Spleen (tissue), 11 donors: ENCODE data around the gene P4HB. TPM values are rescaled to one million over a fixed set of nuclear protein-coding genes. Genes with fewer than 3 reads are reported as not detected.

Experiments
- DNase-seq: peaks from one replicate; pipeline ENCODE4 v3.0.0-alpha.2; 2020
- H3K27ac ChIP-seq, 8 donors: fragments of 200-600 bp; sonication (generic) in 7 of 8; 1 replicate in 4 of 8; 2 replicates in 4 of 8; pipeline versions ENCODE4 v1.5.0 to v1.8.0; 2016 to 2021; ENCODE audit warnings: inconsistent platforms in 4 of 8, mild to moderate bottlenecking in 4 of 8, moderate library complexity in 1 of 8
- H3K27me3 ChIP-seq, 7 donors: fragments of 200-600 bp; sonication (generic) in 6 of 7; replicated peaks in 1 of 7; 1 replicate in 4 of 7; 2 replicates in 3 of 7; pipeline versions ENCODE4 v1.5.0 to v1.8.0; 2016 to 2021; ENCODE audit warnings: inconsistent platforms in 3 of 7, mild to moderate bottlenecking in 1 of 7
- H3K36me3 ChIP-seq, 6 donors: fragments of 200-600 bp; sonication (generic) in 5 of 6; 1 replicate in 4 of 6; 2 replicates in 2 of 6; pipeline versions ENCODE4 v1.5.0 to v1.8.0; 2016 to 2021; ENCODE audit warnings: inconsistent platforms in 2 of 6
- H3K4me1 ChIP-seq, 6 donors: fragments of 200-600 bp; sonication (generic) in 5 of 6; 1 replicate in 3 of 6; 2 replicates in 3 of 6; pipeline versions ENCODE4 v1.5.0 to v1.8.0; 2016 to 2021; ENCODE audit warnings: inconsistent platforms in 3 of 6
- H3K4me3 ChIP-seq, 8 donors: fragments of 200-600 bp; sonication (generic) in 7 of 8; 1 replicate in 4 of 8; 2 replicates in 4 of 8; pipeline versions ENCODE4 v1.5.0 to v1.8.0; 2016 to 2021; ENCODE audit warnings: inconsistent platforms in 4 of 8, mild to moderate bottlenecking in 4 of 8, moderate library complexity in 2 of 8
- H3K9me3 ChIP-seq, 8 donors: fragments of 200-600 bp; sonication (generic) in 7 of 8; 1 replicate in 4 of 8; 2 replicates in 4 of 8; pipeline versions ENCODE4 v1.5.0 to v1.8.0; 2016 to 2021; ENCODE audit warnings: inconsistent platforms in 4 of 8
- POLR2A ChIP-seq, 3 donors: fragments of 450-650 bp; IDR thresholded peaks; one replicate each; pipeline ENCODE4 v1.5.1; 2017; ENCODE audit warnings: antibody characterized with exemption in 3 of 3, mild to moderate bottlenecking in 1 of 3
- POLR2AphosphoS5 ChIP-seq, 3 donors: sonication (generic); formaldehyde crosslinking; IDR thresholded peaks; one replicate each; pipeline ENCODE4 v1.5.1; 2017; ENCODE audit warnings: antibody characterized with exemption in 3 of 3
- WGBS, 5 donors: extraction: QIAGEN DNeasy Blood & Tissue Kit in 3 of 5; methylation state at CpG; one replicate each; pipeline versions ENCODE4 v1.1.5 to v1.1.7; 2013 to 2018; 5-methylcytosine and 5-hydroxymethylcytosine counted together
- intact Hi-C: fragments of 100-400 bp; cut with DNase I; formaldehyde crosslinking; loops from one replicate; pipeline ENCODE4 v1.15.0; 2023; ENCODE audit warnings: low total_unique reads
- polyA plus RNA-seq, 3 donors: library from polyadenylated mRNA; stranded (reverse); fragments of 200-250 nt; gene quantifications; one replicate each; pipeline ENCODE4 v1.2.1, GENCODE V29; 2013
- total RNA-seq, 7 donors: library from RNA; depleted of rRNA in 3 of 7; stranded (reverse); fragments of >200 nt in 3 of 7; fragmentation: NEBNext Ultra II Directional in 4 of 7; extraction: Animal tissue kit (Norgen Biotek cat#: 25700) in 4 of 7; gene quantifications; one replicate each; pipeline versions ENCODE4 v1.1.0 to v1.2.1, GENCODE V29; 2016 to 2021
- TF ChIP-seq, protein P1 (sequence below), 11 experiments: fragments of 200-600 bp in 7 of 11; fragments of 450-650 bp in 4 of 11; sonication (generic) in 4 of 11; IDR thresholded peaks in 8 of 11; conservative IDR thresholded peaks in 3 of 11; 1 replicate in 7 of 11; 2 replicates in 4 of 11; pipeline versions ENCODE4 v1.4.0 to v1.8.0; 2016 to 2021; ENCODE audit warnings: antibody characterized with exemption in 11 of 11, inconsistent platforms in 4 of 11, mild to moderate bottlenecking in 1 of 11
- donor health status: healthy with polysubstance abuse.
- donor health status: DM: no; HTN: no; CAD: no; lungs with moderate emphysema.
- donor health status: DM: no; HTN: no; CAD: no.
- donor health status: Bipolar disorder and iron deficiency.
- donor health status: healthy.
- donor health status: DM: no; HTN: no; CAD: no.
- donor health status: DM: yes; HTN: yes; CAD: no.

The P4HB gene
- total and polyA plus RNA-seq, 10 donors: 161 to 1,208 (median 646) TPM

DNA sequence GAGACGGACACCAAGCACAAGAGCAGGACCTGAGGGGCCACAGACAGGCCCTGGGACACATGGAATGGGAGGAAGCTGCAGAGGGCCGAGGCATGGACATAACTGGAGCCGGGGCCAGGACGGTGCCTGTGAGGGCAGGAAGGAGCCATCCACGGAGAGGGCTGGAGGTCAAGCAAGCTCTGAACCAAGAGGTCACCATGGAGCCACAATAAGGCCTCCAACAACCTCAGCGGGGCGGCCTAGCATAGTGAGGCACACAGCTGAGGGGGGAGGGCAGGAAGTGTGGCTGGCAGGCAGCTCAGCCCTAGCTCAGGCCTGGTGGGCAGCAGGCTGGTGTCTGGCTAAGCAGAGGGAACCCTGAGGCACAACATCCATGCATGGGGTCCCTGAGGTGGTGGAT, 31.7 kb downstream of the P4HB start:
- Histone ChIP-seq H3K27me3 (no peaks in the 10 kb centered on the region), H3K9me3 (no peaks in the 10 kb centered on the region), H3K27ac (peak overlapping the region in 3 of 8 donors; percentile 10 to 36 (median 19)), H3K36me3 (peaks cover 0 to 24% (median 10%) of the 10 kb centered on the region in 6 donors), H3K4me1 (peaks cover 11 to 63% (median 39%) of the 10 kb centered on the region in 6 donors), H3K4me3 (no peak overlapping the region)
- 63 to 76% (median 64%) methylated on average over 7 of the region's 7 CpGs for WGBS, 5 donors
- no peak for DNase-seq
- intact Hi-C loops: no loop called here
- no peak for TF ChIP-seq POLR2A (IDR thresholded peaks at IDR 0.05)
- peak in 1 of 3 donors; percentile 44 for TF ChIP-seq POLR2AphosphoS5 (IDR thresholded peaks at IDR 0.05)

DNA sequence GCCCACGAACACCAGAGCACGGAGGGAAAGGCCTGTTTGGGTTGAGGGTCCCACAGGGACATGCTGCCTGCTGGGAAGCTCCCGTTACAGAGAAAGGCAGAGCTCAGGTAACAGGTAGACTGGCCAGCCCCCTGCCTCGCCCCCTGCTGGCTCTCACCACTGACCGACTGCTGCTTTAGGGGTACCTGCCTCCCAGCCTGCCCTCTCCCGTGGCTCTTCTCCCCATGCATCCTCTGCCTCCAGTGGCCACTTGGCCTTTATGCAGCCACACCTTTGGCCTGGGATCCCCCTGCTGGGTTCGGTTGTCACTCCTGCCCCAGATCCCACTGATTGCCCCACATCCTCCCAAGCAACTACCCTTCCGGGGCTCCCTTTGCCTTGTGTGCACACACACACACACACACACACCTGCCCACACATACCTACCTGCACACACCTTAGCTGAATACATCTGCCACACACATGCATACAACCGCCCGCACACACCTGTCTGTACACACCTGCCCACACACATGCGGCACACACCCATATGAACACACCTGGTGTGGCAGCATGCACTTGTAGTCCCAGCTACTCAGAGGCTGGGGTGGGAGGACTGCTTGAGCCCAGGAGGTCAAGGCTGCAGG, 34.4 kb downstream of the P4HB start:
- Histone ChIP-seq H3K4me3 (no peak overlapping the region), H3K27me3 (no peaks in the 10 kb centered on the region), H3K9me3 (no peaks in the 10 kb centered on the region), H3K36me3 (peaks cover 0 to 45% (median 22%) of the 10 kb centered on the region in 6 donors), H3K27ac (no peak overlapping the region), H3K4me1 (peaks cover 7 to 61% (median 40%) of the 10 kb centered on the region in 6 donors)
- TF ChIP-seq POLR2AphosphoS5 (IDR thresholded peaks at IDR 0.05): no peak
- no peak for TF ChIP-seq POLR2A (IDR thresholded peaks at IDR 0.05)
- TF ChIP-seq, protein P1, sequence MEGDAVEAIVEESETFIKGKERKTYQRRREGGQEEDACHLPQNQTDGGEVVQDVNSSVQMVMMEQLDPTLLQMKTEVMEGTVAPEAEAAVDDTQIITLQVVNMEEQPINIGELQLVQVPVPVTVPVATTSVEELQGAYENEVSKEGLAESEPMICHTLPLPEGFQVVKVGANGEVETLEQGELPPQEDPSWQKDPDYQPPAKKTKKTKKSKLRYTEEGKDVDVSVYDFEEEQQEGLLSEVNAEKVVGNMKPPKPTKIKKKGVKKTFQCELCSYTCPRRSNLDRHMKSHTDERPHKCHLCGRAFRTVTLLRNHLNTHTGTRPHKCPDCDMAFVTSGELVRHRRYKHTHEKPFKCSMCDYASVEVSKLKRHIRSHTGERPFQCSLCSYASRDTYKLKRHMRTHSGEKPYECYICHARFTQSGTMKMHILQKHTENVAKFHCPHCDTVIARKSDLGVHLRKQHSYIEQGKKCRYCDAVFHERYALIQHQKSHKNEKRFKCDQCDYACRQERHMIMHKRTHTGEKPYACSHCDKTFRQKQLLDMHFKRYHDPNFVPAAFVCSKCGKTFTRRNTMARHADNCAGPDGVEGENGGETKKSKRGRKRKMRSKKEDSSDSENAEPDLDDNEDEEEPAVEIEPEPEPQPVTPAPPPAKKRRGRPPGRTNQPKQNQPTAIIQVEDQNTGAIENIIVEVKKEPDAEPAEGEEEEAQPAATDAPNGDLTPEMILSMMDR (IDR thresholded peaks at IDR 0.05 in 8 of 11, conservative IDR thresholded peaks at IDR 0.05 in 3 of 11): no peak
- DNase-seq: no peak
- 80 to 91% (median 86%) methylated on average over 10 to 11 of the region's 11 CpGs for WGBS, 5 donors
- intact Hi-C loops: no loop called here

DNA sequence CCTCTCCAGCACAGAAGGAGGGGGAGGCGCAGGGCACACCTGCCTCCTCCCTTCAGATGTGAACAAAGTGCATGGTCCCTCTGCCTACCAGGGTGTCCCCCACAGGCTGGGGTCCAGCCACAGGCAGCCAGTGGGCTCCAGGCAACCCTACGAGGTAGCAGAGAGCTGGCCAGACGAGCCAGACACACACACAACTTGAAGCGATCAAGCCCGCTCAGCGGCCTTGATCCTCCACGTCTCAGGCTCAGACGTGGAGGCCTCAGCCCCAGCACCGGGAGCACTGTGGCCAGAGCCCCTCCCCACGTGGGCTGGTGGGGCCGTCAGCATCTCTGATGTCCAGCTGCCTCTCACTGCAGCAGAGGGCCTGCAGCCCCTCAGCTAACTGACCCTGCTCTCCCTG, 35.7 kb downstream of the P4HB start:
- 87 to 92% (median 89%) methylated on average over 5 to 11 of the region's 11 CpGs for WGBS, 5 donors
- H3K36me3 ChIP-seq: peaks cover 0 to 39% (median 22%) of the 10 kb centered on the region in 6 donors
- no peak overlapping the region for H3K27ac ChIP-seq
- H3K9me3 ChIP-seq: no peaks in the 10 kb centered on the region
- intact Hi-C loops: no loop called here
- TF ChIP-seq POLR2A (IDR thresholded peaks at IDR 0.05): no peak
- TF ChIP-seq, protein P1 (IDR thresholded peaks at IDR 0.05 in 8 of 11, conservative IDR thresholded peaks at IDR 0.05 in 3 of 11): no peak
- no peak for TF ChIP-seq POLR2AphosphoS5 (IDR thresholded peaks at IDR 0.05)
- no peak for DNase-seq
- H3K27me3 ChIP-seq: peaks cover 0 to 3% (median 0%) of the 10 kb centered on the region in 7 donors
- peaks cover 7 to 51% (median 37%) of the 10 kb centered on the region in 6 donors for H3K4me1 ChIP-seq
- H3K4me3 ChIP-seq: no peak overlapping the region

DNA sequence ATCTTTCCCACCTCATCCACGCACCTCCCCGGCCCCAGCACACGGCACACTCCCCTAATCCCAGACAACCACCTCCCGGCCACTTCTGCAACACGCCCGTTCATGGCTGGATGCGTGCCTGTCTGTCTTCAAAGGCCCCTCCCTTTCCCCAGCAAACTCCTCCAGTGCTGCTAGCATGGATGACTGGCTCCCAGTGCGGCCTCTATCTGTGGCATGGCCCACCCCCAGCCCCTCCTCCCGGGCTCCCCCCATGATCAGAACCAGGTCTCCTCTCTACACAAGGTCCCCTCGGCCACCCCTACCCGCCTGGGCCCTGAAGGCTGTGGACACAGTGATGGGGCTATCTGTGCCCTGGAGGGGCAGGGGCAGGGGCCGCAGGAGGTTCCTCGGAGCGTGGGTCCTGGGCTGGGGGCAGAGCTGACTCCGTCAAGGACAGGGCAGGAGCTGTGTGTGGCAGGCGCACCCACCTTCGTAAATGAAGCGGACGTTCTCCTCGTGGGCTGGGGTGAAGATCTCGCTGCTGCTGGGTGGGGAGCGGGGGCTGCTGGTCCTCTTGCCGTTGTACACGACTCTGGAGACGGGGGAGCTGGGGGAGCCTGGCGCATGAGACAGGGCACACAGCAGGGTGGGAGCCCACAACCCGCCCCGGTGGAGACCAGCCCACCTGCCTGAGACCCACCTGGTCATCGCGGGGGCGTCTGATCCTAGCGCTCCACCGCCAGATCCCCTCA, 36.4 kb downstream of the P4HB start:
- WGBS, 5 donors: 90 to 96% (median 94%) methylated on average over 23 to 33 of the region's 33 CpGs
- H3K27me3 ChIP-seq: peaks cover 0 to 4% (median 0%) of the 10 kb centered on the region in 7 donors
- no peak overlapping the region for H3K4me3 ChIP-seq
- H3K4me1 ChIP-seq: peaks cover 7 to 45% (median 32%) of the 10 kb centered on the region in 6 donors
- peaks cover 0 to 37% (median 22%) of the 10 kb centered on the region in 6 donors for H3K36me3 ChIP-seq
- intact Hi-C loops: no loop called here
- no peak overlapping the region for H3K27ac ChIP-seq
- TF ChIP-seq, protein P1 (IDR thresholded peaks at IDR 0.05 in 8 of 11, conservative IDR thresholded peaks at IDR 0.05 in 3 of 11): no peak
- TF ChIP-seq POLR2AphosphoS5 (IDR thresholded peaks at IDR 0.05) (no peak), POLR2A (IDR thresholded peaks at IDR 0.05) (no peak)
- no peaks in the 10 kb centered on the region for H3K9me3 ChIP-seq
- DNase-seq: no peak
